ENCODE data around the gene RNF5. TPM values are rescaled to one million over a fixed set of nuclear protein-coding genes. Genes with fewer than 3 reads are reported as not detected.

The RNF5 gene
- total and polyA plus RNA-seq, 2 of the 4 experiments (the other 2 are of a cell fraction), result 18.8 to 41.4 TPM

DNA sequence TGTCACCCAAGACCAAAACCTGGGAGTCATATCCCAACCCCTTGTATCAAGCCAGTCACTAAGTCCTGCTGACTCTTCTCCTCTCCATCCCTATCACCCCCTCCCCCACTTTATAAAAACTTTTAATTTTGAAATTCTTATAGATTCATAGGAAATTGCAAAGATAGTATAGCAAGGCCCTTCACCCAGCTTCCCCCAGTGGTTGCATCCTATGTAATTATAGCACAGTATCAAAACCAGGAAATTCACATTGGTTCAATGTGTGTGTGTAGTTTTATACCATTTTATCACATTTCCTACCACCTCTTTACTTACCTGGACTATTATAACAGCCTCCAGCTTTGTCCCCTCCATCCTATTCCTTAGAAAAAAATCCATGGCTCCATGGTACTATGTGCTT lies 20.2 kb upstream of the RNF5 start:
- H2BK5ac ChIP-seq (ENCODE audit: low read depth, low read length, poor library complexity, severe bottlenecking), result no peak overlapping the region
- no peak overlapping the region for H3K4me2 ChIP-seq (ENCODE audit: low read depth, low read length)
- H2AFZ ChIP-seq (replicated peaks; ENCODE audit: low read length, poor library complexity), result no peak overlapping the region
- TF ChIP-seq RCOR1 (IDR thresholded peaks at IDR 0.05; ENCODE audit: insufficient replicate concordance, low read length) (no peak), CHD1 (IDR thresholded peaks at IDR 0.05; ENCODE audit: low read depth, low read length) (no peak), BHLHE40 (IDR thresholded peaks at IDR 0.05; ENCODE audit: low read depth, low read length) (no peak), SMC3 (IDR thresholded peaks at IDR 0.05; ENCODE audit: low read depth, low read length) (no peak), MXI1 (IDR thresholded peaks at IDR 0.05; ENCODE audit: borderline replicate concordance, low read depth, low read length) (no peak), RAD21 (IDR thresholded peaks at IDR 0.05; ENCODE audit: low read length) (no peak), FOS (IDR thresholded peaks at IDR 0.05; ENCODE audit: low read depth, low read length) (no peak), CEBPB (IDR thresholded peaks at IDR 0.05; ENCODE audit: low read depth, low read length) (no peak), POLR2A (IDR thresholded peaks at IDR 0.05; ENCODE audit: low read depth, low read length) (no peak), RFX5 (IDR thresholded peaks at IDR 0.05; ENCODE audit: low read depth, low read length) (no peak), NFE2L2 (IDR thresholded peaks at IDR 0.05; ENCODE audit: low read depth, low read length) (no peak), MAFK (IDR thresholded peaks at IDR 0.05; ENCODE audit: low read depth, low read length) (no peak), MAZ (IDR thresholded peaks at IDR 0.05; ENCODE audit: borderline replicate concordance, low read depth, low read length) (no peak)
- TF ChIP-seq, protein P1, sequence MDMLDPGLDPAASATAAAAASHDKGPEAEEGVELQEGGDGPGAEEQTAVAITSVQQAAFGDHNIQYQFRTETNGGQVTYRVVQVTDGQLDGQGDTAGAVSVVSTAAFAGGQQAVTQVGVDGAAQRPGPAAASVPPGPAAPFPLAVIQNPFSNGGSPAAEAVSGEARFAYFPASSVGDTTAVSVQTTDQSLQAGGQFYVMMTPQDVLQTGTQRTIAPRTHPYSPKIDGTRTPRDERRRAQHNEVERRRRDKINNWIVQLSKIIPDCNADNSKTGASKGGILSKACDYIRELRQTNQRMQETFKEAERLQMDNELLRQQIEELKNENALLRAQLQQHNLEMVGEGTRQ (IDR thresholded peaks at IDR 0.05; ENCODE audit: low read depth, low read length), result no peak
- TF ChIP-seq, protein P2, sequence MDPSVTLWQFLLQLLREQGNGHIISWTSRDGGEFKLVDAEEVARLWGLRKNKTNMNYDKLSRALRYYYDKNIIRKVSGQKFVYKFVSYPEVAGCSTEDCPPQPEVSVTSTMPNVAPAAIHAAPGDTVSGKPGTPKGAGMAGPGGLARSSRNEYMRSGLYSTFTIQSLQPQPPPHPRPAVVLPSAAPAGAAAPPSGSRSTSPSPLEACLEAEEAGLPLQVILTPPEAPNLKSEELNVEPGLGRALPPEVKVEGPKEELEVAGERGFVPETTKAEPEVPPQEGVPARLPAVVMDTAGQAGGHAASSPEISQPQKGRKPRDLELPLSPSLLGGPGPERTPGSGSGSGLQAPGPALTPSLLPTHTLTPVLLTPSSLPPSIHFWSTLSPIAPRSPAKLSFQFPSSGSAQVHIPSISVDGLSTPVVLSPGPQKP (IDR thresholded peaks at IDR 0.05; ENCODE audit: borderline replicate concordance, low read depth, low read length), result no peak
- TF ChIP-seq, protein P3, sequence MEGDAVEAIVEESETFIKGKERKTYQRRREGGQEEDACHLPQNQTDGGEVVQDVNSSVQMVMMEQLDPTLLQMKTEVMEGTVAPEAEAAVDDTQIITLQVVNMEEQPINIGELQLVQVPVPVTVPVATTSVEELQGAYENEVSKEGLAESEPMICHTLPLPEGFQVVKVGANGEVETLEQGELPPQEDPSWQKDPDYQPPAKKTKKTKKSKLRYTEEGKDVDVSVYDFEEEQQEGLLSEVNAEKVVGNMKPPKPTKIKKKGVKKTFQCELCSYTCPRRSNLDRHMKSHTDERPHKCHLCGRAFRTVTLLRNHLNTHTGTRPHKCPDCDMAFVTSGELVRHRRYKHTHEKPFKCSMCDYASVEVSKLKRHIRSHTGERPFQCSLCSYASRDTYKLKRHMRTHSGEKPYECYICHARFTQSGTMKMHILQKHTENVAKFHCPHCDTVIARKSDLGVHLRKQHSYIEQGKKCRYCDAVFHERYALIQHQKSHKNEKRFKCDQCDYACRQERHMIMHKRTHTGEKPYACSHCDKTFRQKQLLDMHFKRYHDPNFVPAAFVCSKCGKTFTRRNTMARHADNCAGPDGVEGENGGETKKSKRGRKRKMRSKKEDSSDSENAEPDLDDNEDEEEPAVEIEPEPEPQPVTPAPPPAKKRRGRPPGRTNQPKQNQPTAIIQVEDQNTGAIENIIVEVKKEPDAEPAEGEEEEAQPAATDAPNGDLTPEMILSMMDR (conservative IDR thresholded peaks at IDR 0.05; ENCODE audit: low read depth, low read length), result no peak
- no peak overlapping the region for H3K4me3 ChIP-seq (ENCODE audit: insufficient read depth, low read depth, low read length)
- H3K36me3 ChIP-seq (ENCODE audit: control insufficient read depth, insufficient read depth, low read length), result peaks cover 23% of the 10 kb centered on the region
- H3K79me1 ChIP-seq (ENCODE audit: low read depth in 1 of 2, low read length in 2 of 2), result peaks cover 6 to 27% of the 10 kb centered on the region in 2 experiments
- H3K23ac ChIP-seq (ENCODE audit: low read depth, low read length), result no peak overlapping the region
- POLR2A ChIA-PET (ENCODE audit: unreplicated experiment), result no interaction called here
- H4K20me1 ChIP-seq (ENCODE audit: insufficient read depth, low read length), result no peaks in the 10 kb centered on the region
- in situ Hi-C loops (cut with MboI; ENCODE audit: low sequenced_read_pairs), result loop anchor here (5.0 kb wide), 1 partner anchor 41 kb away; no protein-coding TSS in a partner anchor
- H2BK20ac ChIP-seq (ENCODE audit: low read depth, low read length), result no peak overlapping the region
- H3K4me1 ChIP-seq (ENCODE audit: control insufficient read depth, insufficient read depth, low read length), result peaks cover 9% of the 10 kb centered on the region; the same call in 1 of the 2 replicates
- H3K9me3 ChIP-seq (ENCODE audit: control insufficient read depth, insufficient read depth, low read length), result no peaks in the 10 kb centered on the region
- CTCF ChIA-PET, result no interaction called here
- no peak overlapping the region for H2BK15ac ChIP-seq (ENCODE audit: low read depth, low read length)
- no peaks in the 10 kb centered on the region for H3K9me1 ChIP-seq (ENCODE audit: insufficient read depth, low read length)
- H2AK9ac ChIP-seq (replicated peaks; ENCODE audit: low read depth, low read length, poor library complexity), result no peak overlapping the region
- dilution Hi-C loops (cut with HindIII; ENCODE audit: low sequenced_read_pairs, unreplicated experiment), result no loop called here
- no peak overlapping the region for H4K5ac ChIP-seq (ENCODE audit: low read depth, low read length)
- H3K9ac ChIP-seq (ENCODE audit: low read depth, low read length), result no peak overlapping the region
- H3K14ac ChIP-seq (replicated peaks; ENCODE audit: low read depth, low read length), result no peak overlapping the region
- H4K91ac ChIP-seq (ENCODE audit: insufficient read depth, low read depth, low read length), result no peak overlapping the region
- BruUV-seq (replicated peaks), result no TSS peak
- H4K8ac ChIP-seq (ENCODE audit: low read depth in 2 of 2, low read length in 2 of 2), result no peak overlapping the region
- no peak overlapping the region for H3K4ac ChIP-seq (ENCODE audit: low read depth, low read length)
- DNase-seq (no peak), ATAC-seq (ENCODE audit: low read depth) (no peak)
- H3K27me3 ChIP-seq (ENCODE audit: control insufficient read depth, insufficient read depth, low read length), result no peaks in the 10 kb centered on the region
- H3K56ac ChIP-seq (ENCODE audit: extremely low read depth, insufficient read depth, low read length), result no peak overlapping the region
- H2AK5ac ChIP-seq (ENCODE audit: low read depth, low read length), result no peak overlapping the region
- H3K27ac ChIP-seq (ENCODE audit: insufficient read depth, low read length), result no peak overlapping the region
- H2BK120ac ChIP-seq (ENCODE audit: low read depth, low read length), result no peak overlapping the region
- intact Hi-C loops (cut with micrococcal nuclease), result loop anchor here (10.0 kb wide), 1 partner anchor 113 kb away; no protein-coding TSS in a partner anchor
- no peak overlapping the region for H3K18ac ChIP-seq (ENCODE audit: low read depth, low read length)

Measured in IMR-90 (cell line).